ENCODE data around the gene GPR85.
"Not testable (repeated sequence)": the region's sequence is repeated elsewhere in the genome, so short reads cannot be mapped to it uniquely, and the experiment has no call there.

GPR85 gene

DNA sequence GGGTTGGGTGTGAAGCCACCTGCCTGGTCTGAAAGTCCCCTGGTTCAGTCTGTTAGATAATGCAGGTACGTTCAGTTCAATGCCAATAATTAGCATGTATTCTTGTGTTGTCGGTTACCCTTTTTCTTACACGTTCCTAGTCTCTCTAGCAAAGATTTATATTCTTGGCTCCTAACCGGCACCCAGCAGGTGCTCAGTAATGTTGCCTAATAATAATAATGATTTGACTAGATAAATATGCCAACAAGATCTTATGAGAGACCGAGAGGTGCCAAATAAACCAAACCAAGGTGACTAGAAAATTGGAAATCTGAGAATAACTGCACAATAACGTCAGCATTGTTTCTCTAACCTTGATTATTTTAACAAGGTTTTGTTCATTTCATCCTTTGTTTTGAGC, 32.8 kb upstream of the GPR85 start:
- TF ChIP-seq, protein P1, sequence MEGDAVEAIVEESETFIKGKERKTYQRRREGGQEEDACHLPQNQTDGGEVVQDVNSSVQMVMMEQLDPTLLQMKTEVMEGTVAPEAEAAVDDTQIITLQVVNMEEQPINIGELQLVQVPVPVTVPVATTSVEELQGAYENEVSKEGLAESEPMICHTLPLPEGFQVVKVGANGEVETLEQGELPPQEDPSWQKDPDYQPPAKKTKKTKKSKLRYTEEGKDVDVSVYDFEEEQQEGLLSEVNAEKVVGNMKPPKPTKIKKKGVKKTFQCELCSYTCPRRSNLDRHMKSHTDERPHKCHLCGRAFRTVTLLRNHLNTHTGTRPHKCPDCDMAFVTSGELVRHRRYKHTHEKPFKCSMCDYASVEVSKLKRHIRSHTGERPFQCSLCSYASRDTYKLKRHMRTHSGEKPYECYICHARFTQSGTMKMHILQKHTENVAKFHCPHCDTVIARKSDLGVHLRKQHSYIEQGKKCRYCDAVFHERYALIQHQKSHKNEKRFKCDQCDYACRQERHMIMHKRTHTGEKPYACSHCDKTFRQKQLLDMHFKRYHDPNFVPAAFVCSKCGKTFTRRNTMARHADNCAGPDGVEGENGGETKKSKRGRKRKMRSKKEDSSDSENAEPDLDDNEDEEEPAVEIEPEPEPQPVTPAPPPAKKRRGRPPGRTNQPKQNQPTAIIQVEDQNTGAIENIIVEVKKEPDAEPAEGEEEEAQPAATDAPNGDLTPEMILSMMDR (IDR thresholded peaks at IDR 0.05; ENCODE audit: low read depth, low read length, missing control alignments) = no peak
- H3K4me3 ChIP-seq (ENCODE audit: low read depth, low read length) = no peak overlapping the region
- DNase-seq (ENCODE audit: low read depth) = no peak

DNA sequence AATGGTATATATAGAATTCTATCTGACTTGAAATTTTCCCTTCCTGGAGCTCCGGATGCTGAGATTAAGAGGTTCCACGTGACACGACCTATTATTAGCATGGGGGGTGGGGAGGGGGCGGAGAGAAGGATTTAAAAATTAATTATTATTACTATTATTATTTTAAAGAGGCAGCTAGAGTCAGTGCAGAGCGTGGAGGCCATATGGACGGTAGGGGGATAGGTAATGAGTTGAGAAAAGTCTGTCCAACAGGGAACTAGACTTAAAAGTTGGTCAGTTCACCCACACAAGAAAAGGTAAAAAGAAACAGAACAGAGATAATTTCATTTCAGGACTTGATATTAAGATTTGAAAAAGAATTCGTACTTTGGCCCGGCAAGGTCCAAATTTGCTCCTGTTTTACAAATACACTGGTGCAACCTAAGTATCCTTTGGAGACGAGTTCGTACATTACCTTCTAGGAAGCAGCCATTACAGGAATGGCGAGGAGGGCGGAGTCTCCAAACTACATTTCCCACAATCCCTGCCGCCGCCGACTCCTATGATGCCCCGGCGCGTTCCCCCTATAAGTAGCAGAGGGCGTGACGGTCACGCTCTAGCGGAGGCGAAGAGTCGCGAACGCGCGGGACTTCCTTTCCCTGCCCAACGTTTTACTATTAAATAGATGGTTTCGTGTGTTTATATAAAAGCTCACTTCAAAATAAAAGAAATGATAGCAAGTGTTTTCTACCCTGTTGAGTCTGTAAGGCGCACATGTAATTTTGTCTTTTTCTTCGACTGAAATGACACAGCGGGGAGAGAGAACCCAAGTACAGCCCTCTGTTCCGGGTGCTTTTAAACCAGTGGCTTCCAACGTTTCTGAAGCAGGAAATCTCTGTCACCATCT, 31.7 kb upstream of the GPR85 start, which contains the start of gene SMIM30:
Gene SMIM30, minus strand, starts transcription at position 481 of the 886 bp plus-strand sequence. CDS start 976 bp downstream, outside the sequence.
- TF ChIP-seq, protein P1 (IDR thresholded peaks at IDR 0.05; ENCODE audit: low read depth, low read length, missing control alignments) = no peak
- DNase-seq (ENCODE audit: low read depth) = peak; percentile 78

DNA sequence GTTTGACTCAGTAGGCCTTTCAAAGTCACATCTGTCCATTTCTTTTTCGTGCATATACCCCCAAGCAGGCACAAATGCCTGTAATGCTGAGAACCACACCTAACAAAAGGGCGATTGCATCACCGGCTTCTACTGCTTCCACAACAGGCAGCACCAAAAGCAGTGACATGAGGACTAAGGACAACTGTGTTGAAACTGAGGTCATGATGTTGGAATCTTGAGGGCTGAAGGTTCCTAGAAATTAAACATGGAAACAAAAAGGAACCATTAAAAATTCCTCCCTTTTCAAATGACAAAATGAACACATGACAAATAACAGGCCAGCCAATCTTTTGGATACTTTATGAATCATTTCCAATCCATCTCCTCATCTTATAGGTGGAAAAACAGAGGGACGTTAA, 30.7 kb upstream of the GPR85 start:
- not testable (repeated sequence) for DNase-seq (ENCODE audit: low read depth)
- H3K4me3 ChIP-seq (ENCODE audit: low read depth, low read length) = peak overlapping the region; percentile 65; the same call in 1 of the 2 replicates

More for the DNA sequence above, 31.7 kb upstream of the GPR85 start, which contains the start of gene SMIM30:
- peak within 1 kb of the TSS; percentile 65 for H3K4me3 ChIP-seq (ENCODE audit: low read depth, low read length)

DNA sequence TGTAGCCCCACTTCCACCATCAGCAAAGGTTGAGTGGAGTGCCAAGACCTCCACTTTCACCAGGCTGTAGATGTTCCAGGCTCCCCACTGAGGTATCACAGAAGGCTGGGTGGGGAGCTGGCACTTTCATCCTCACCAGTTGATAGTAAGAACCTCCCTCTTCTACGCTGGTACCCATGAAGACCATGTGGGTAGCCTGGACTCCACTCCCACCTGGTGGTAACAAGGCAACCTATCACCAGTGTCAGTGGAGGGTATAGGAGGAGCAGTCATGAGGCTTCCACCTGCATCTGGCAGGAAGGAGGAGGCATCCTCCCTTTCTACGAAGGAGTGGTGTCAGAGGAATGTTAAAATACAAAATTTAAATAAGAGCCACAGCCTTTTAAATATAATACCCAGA, 27.3 kb upstream of the GPR85 start:
- DNase-seq (ENCODE audit: low read depth) = no peak
- TF ChIP-seq, protein P1 (IDR thresholded peaks at IDR 0.05; ENCODE audit: low read depth, low read length, missing control alignments) = peak; percentile 25
- no peak overlapping the region for H3K4me3 ChIP-seq (ENCODE audit: low read depth, low read length)

DNA sequence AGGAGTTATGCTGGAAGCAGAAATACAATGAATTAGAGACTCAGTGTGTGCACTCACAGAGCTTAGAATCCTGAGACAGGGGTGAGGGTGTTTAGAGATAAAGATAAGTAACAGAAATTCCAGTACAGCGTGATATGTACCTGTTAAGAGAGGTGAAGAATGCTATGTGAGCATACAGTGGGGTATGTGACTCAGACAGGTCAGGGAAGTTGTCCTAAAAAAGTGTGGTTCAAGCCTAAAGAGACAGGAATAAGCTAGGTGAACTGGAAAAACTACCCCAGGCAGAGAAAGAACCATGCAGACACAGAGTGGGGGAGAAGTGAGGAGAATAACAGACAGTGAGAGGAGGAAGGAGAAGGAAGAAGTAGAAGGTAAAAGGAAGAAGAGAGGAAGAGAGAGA, 23.1 kb upstream of the GPR85 start:
- DNase-seq (ENCODE audit: low read depth) = no peak
- no peak overlapping the region for H3K4me3 ChIP-seq (ENCODE audit: low read depth, low read length)
- TF ChIP-seq, protein P1 (IDR thresholded peaks at IDR 0.05; ENCODE audit: low read depth, low read length, missing control alignments) = no peak

DNA sequence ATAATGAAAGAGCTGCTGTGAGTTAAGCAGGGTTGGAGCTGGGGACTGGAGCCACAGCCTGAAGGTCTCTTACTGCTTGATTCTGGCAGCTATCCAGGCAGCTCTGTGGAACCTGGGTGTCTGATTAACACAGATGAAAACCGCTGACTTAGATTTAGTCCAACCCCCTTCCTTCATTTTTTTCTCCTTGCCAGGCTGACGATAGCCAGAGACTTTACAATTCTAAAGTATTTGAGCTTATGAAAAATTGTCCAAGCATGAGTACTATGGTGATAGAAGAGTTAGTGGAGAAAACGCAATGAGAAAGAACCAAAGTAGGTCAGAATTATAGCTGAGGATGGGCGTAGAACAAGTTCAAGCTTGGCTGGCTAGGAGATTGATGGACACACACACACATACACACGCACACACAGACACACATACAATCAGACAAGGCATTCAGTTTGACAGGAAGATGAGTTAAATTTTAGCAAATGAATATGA, 13.5 kb upstream of the GPR85 start:
- TF ChIP-seq, protein P1 (IDR thresholded peaks at IDR 0.05; ENCODE audit: low read depth, low read length, missing control alignments) = no peak
- no peak overlapping the region for H3K4me3 ChIP-seq (ENCODE audit: low read depth, low read length)
- no peak for DNase-seq (ENCODE audit: low read depth)

DNA sequence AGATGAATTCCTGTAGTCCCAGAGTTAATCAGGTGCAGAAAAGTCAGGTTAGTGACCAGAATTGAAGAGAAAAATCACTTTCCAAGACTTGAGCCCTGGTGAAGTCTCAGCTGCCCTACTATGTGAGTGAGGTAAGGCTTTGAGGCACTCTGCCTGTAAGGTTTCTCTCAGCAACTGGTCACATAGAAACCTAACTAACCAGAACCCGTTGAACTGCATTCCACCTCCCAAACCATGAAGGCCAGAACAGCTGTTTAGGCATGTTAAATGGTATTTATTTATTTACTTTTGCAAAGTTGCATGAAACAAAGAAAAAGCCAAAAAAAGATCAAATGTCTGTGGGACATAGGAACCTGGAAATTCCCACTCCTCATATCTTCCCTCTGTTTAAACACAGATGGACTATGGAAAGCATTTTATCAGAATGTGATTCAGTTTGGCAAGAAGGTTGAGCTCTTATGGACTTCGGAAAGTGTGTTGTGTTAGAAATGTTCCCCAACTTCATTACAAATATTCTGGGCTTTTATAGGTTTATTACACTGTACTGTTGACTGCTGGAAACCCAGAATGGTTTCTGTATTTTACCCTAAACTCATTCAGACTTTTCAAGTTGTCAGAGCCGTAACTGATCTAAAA, 12.8 kb upstream of the GPR85 start:
- TF ChIP-seq, protein P1 (IDR thresholded peaks at IDR 0.05; ENCODE audit: low read depth, low read length, missing control alignments) = no peak
- H3K4me3 ChIP-seq (ENCODE audit: low read depth, low read length) = no peak overlapping the region
- DNase-seq (ENCODE audit: low read depth) = no peak
